ENCODE data around the gene OOEP. TPM values are rescaled to one million over a fixed set of nuclear protein-coding genes. Genes with fewer than 3 reads are reported as not detected.

The OOEP gene
- total RNA-seq, 1 experiment from 2014 or later: 10.9 TPM

DNA sequence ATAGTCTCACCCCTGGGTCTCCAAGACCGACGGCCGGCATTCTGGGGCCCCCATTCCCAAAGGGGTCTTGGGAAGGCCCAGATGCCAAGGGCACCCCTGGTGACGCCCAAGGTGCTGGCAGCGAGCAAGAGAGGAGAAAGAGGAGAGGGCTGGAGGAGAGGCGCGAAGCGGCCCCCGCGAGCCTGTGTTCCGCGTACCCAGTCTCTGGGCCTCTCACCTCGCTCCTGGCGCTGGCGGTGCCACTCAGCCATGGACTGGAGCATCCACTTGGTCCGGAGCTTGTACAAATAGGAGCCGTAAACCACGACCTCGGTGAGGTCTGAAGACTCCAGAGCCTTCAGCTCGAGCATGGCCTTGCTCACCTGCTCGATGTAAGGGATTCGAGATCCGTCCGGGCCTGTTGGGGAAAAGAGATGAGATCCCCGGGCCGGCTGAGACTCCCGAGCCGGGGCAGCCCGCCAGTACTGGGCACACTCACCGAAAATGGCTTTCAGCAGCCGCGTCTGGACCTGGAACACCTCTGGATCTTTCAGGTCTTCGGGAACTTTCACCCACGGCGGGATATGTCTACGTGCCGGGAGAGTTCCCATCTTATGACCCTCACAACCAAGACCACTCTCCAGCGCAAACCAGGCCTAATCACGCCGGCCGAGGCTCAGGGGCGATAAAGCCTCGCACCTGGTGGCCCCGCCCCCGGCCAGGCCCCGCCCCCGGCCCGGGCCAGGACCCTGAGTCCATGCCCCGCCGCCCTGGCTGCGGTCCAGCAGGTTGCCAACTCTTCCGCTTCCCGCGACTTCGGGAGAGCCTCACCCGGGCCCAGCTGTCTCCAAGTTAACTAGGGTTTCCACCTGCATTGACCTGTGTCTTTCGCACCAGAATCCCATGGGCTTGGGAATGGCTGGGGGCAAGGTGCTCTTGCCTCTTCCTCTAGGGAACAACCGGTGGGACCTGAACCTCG is 15.8 kb downstream of the OOEP start, which contains the start of gene DPPA5:
Gene DPPA5, minus strand, starts transcription at position 641 of the 958 bp plus-strand sequence. Its CDS starts 51 bp downstream, at position 590.
- no peaks in the 10 kb centered on the region for H3K27me3 ChIP-seq (ENCODE audit: insufficient read depth, low read depth)
- no peak for DNase-seq
- H3K4me3 ChIP-seq: no peak within 1 kb of the TSS
- H3K4me2 ChIP-seq: no peak within 1 kb of the TSS
- H3K9me3 ChIP-seq (ENCODE audit: insufficient read depth, low read depth): no peaks in the 10 kb centered on the region
- H3K36me3 ChIP-seq (ENCODE audit: low read depth): no peaks in the 10 kb centered on the region
- intact Hi-C loops (cut with micrococcal nuclease; ENCODE audit: unreplicated experiment): no loop called here
- ChIA-PET POLR2A (ENCODE audit: unreplicated experiment) (no interaction called here), CTCF (no interaction called here)
- no peaks in the 10 kb centered on the region for H4K20me1 ChIP-seq (ENCODE audit: insufficient read depth)
- no peaks in the 10 kb centered on the region for H3F3A ChIP-seq (ENCODE audit: insufficient read depth, low read depth)
- no peaks in the 10 kb centered on the region for H3K9me2 ChIP-seq (ENCODE audit: insufficient read depth)
- H3K27ac ChIP-seq: no peak within 1 kb of the TSS
- no peak within 1 kb of the TSS for H2AFZ ChIP-seq
- no TSS peak for BruUV-seq (replicated peaks)
- TF ChIP-seq, protein P1, sequence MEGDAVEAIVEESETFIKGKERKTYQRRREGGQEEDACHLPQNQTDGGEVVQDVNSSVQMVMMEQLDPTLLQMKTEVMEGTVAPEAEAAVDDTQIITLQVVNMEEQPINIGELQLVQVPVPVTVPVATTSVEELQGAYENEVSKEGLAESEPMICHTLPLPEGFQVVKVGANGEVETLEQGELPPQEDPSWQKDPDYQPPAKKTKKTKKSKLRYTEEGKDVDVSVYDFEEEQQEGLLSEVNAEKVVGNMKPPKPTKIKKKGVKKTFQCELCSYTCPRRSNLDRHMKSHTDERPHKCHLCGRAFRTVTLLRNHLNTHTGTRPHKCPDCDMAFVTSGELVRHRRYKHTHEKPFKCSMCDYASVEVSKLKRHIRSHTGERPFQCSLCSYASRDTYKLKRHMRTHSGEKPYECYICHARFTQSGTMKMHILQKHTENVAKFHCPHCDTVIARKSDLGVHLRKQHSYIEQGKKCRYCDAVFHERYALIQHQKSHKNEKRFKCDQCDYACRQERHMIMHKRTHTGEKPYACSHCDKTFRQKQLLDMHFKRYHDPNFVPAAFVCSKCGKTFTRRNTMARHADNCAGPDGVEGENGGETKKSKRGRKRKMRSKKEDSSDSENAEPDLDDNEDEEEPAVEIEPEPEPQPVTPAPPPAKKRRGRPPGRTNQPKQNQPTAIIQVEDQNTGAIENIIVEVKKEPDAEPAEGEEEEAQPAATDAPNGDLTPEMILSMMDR (conservative IDR thresholded peaks at IDR 0.05): no peak
- TF ChIP-seq EZH2 (IDR thresholded peaks at IDR 0.05; ENCODE audit: low read depth): no peak
- no peaks in the 10 kb centered on the region for H3K4me1 ChIP-seq (replicated peaks; ENCODE audit: insufficient read depth)
- no peaks in the 10 kb centered on the region for H3K79me2 ChIP-seq (ENCODE audit: low read depth)

DNA sequence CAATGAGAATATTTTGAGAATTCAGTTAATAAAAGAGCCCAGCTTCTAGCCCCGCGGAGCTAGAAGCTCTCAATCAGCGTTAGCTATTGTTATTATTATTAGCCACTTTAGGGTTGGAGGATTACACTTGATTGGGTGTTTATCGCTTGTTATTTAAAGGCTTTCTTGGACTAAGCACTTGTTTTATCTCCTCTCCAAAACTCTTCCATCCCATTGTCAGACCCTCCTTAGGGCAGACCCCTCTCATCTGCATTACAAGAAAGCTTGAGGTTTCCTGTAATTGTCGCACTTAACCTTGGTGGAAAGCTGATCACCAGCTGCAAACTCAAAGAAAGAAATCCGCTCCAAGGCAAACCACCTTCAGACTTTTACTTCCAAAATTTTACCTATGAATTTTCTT is 20.4 kb downstream of the OOEP start:
- no peaks in the 10 kb centered on the region for H3F3A ChIP-seq (ENCODE audit: insufficient read depth, low read depth)
- no TSS peak for BruUV-seq (replicated peaks)
- H3K27me3 ChIP-seq (ENCODE audit: insufficient read depth, low read depth): no peaks in the 10 kb centered on the region
- H3K27ac ChIP-seq: no peak overlapping the region
- POLR2A ChIA-PET (ENCODE audit: unreplicated experiment): no interaction called here
- H3K9me3 ChIP-seq (ENCODE audit: insufficient read depth, low read depth): no peaks in the 10 kb centered on the region
- intact Hi-C loops (cut with micrococcal nuclease; ENCODE audit: unreplicated experiment): no loop called here
- H4K20me1 ChIP-seq (ENCODE audit: insufficient read depth): no peaks in the 10 kb centered on the region
- no peaks in the 10 kb centered on the region for H3K36me3 ChIP-seq (ENCODE audit: low read depth)
- no peak for DNase-seq
- no peaks in the 10 kb centered on the region for H3K79me2 ChIP-seq (ENCODE audit: low read depth)
- no peak overlapping the region for H2AFZ ChIP-seq
- no peak overlapping the region for H3K4me2 ChIP-seq
- TF ChIP-seq, protein P1 (conservative IDR thresholded peaks at IDR 0.05): no peak
- no peak for TF ChIP-seq EZH2 (IDR thresholded peaks at IDR 0.05; ENCODE audit: low read depth)
- H3K4me3 ChIP-seq: no peak overlapping the region
- no peaks in the 10 kb centered on the region for H3K4me1 ChIP-seq (replicated peaks; ENCODE audit: insufficient read depth)
- CTCF ChIA-PET: no interaction called here
- no peaks in the 10 kb centered on the region for H3K9me2 ChIP-seq (ENCODE audit: insufficient read depth)

- H2AFZ ChIP-seq: no peak overlapping the region
- CTCF ChIA-PET: no interaction called here
- no peak overlapping the region for H3K27ac ChIP-seq
- no peaks in the 10 kb centered on the region for H3K27me3 ChIP-seq (ENCODE audit: insufficient read depth, low read depth)
- no peaks in the 10 kb centered on the region for H3K9me3 ChIP-seq (ENCODE audit: insufficient read depth, low read depth)
- POLR2A ChIA-PET (ENCODE audit: unreplicated experiment): no interaction called here
- H3K36me3 ChIP-seq (ENCODE audit: low read depth): no peaks in the 10 kb centered on the region
- BruUV-seq (replicated peaks): no TSS peak
- H3K4me1 ChIP-seq (replicated peaks; ENCODE audit: insufficient read depth): no peaks in the 10 kb centered on the region
- H3F3A ChIP-seq (ENCODE audit: insufficient read depth, low read depth): no peaks in the 10 kb centered on the region
- no peak overlapping the region for H3K4me2 ChIP-seq
- H3K79me2 ChIP-seq (ENCODE audit: low read depth): no peaks in the 10 kb centered on the region
- intact Hi-C loops (cut with micrococcal nuclease; ENCODE audit: unreplicated experiment): no loop called here
- no peaks in the 10 kb centered on the region for H4K20me1 ChIP-seq (ENCODE audit: insufficient read depth)
- H3K4me3 ChIP-seq: no peak overlapping the region
- DNase-seq: no peak
- TF ChIP-seq, protein P1 (conservative IDR thresholded peaks at IDR 0.05): no peak
- no peak for TF ChIP-seq EZH2 (IDR thresholded peaks at IDR 0.05; ENCODE audit: low read depth)
- no peaks in the 10 kb centered on the region for H3K9me2 ChIP-seq (ENCODE audit: insufficient read depth)
Observed at GRCh38 chr6:73348550-73349204, 21.0 kb downstream of the OOEP start.
